IPS-18a (cell line): ENCODE results near the gene PLCD3.

Experiments used
- H3K27ac ChIP-seq: one replicate; pipeline ENCODE4 v1.5.1; 2013; ENCODE audit warnings: low read length
- H3K27me3 ChIP-seq: one replicate; pipeline ENCODE4 v1.6.1; 2013; ENCODE audit warnings: mild to moderate bottlenecking, low read length; ENCODE audit not compliant: control insufficient read depth, insufficient read depth
- H3K36me3 ChIP-seq: one replicate; pipeline ENCODE4 v1.6.1; 2013; ENCODE audit warnings: low read depth, low read length; ENCODE audit not compliant: control insufficient read depth
- H3K4me1 ChIP-seq: one replicate; pipeline ENCODE4 v1.6.1; 2013; ENCODE audit warnings: low read depth, low read length; ENCODE audit not compliant: control insufficient read depth
- H3K4me3 ChIP-seq: one replicate; pipeline ENCODE4 v1.5.1; 2013; ENCODE audit warnings: low read length
- H3K9ac ChIP-seq: one replicate; pipeline ENCODE4 v1.6.1; 2013; ENCODE audit warnings: mild to moderate bottlenecking, low read length, moderate library complexity
- H3K9me3 ChIP-seq: one replicate; pipeline ENCODE4 v1.6.1; 2013; ENCODE audit warnings: low read depth, low read length; ENCODE audit not compliant: control insufficient read depth

The PLCD3 gene

DNA sequence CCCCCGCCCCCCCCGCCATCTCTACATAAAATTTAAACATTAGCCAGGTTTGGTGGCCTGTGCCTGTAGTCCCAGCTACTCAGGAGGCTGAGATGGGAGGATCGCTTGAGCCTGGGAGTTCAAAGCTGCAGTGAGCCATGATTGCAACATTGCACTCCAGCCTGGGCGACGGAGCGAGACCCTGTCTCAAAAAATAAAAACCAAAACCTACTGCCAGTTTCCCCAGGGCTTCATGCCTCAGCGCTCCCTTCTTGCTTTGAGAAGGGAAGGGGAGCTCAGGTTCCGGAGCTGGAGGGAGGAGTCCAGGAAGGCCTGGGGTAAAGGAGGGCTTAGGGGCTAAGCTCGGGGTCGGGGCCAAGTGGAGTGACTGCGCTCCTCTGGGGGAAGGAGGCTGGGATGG, 20.5 kb downstream of the PLCD3 start:
- H3K4me3 ChIP-seq = no peak overlapping the region
- no peaks in the 10 kb centered on the region for H3K4me1 ChIP-seq
- H3K27me3 ChIP-seq = no peaks in the 10 kb centered on the region
- H3K27ac ChIP-seq = no peak overlapping the region
- no peak overlapping the region for H3K9ac ChIP-seq
- H3K9me3 ChIP-seq = no peaks in the 10 kb centered on the region
- H3K36me3 ChIP-seq = peaks cover 18% of the 10 kb centered on the region

DNA sequence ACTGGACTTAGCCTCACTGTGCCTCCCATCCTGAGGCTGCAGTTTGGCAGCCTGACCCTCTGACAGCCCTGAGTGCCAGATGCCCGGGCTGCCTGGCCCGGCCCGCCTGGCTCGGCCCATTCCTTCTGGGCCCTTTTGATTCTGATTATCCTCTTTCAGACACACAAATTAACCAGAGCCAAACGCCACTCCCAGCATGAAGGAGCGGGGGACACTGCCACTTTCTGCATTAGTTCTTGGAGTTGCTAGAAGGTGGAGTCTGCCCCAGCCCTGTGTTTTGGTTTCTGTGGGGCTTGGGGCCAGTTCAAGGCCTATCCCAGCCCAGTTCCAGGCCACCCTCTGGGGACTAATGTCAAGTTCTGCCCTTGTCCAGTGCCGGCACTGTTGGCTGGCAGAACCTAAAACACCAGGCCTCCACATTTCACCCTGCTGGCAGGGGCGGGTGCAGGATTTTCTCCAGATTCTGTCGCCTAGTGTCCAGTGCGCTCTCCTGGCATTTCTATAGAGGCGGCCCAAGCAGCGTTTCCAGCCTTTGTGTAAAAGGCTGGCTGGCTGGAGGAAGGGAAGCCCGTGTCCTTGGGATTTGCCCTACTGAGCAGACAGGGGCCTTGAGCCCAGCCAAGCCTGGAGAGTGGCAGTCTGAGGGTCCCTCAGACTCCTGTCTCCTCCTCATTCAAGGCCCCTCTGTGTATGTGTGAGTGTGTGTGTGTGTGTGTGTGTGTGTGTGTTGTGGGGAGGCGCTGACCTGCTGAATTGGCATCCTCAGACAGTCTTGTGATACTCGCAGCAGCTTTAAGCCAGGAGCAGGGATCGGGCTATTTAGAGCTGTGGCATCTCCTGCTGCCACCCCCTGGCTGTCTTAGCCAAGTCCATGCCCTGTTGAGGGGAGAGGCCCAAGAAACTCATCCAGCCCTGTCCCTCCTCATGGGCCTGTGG, 21.4 kb downstream of the PLCD3 start:
- no peak overlapping the region for H3K9ac ChIP-seq
- H3K27ac ChIP-seq = no peak overlapping the region
- no peak overlapping the region for H3K4me3 ChIP-seq
- no peaks in the 10 kb centered on the region for H3K9me3 ChIP-seq
- H3K36me3 ChIP-seq = peaks cover 27% of the 10 kb centered on the region
- no peaks in the 10 kb centered on the region for H3K4me1 ChIP-seq
- H3K27me3 ChIP-seq = no peaks in the 10 kb centered on the region

DNA sequence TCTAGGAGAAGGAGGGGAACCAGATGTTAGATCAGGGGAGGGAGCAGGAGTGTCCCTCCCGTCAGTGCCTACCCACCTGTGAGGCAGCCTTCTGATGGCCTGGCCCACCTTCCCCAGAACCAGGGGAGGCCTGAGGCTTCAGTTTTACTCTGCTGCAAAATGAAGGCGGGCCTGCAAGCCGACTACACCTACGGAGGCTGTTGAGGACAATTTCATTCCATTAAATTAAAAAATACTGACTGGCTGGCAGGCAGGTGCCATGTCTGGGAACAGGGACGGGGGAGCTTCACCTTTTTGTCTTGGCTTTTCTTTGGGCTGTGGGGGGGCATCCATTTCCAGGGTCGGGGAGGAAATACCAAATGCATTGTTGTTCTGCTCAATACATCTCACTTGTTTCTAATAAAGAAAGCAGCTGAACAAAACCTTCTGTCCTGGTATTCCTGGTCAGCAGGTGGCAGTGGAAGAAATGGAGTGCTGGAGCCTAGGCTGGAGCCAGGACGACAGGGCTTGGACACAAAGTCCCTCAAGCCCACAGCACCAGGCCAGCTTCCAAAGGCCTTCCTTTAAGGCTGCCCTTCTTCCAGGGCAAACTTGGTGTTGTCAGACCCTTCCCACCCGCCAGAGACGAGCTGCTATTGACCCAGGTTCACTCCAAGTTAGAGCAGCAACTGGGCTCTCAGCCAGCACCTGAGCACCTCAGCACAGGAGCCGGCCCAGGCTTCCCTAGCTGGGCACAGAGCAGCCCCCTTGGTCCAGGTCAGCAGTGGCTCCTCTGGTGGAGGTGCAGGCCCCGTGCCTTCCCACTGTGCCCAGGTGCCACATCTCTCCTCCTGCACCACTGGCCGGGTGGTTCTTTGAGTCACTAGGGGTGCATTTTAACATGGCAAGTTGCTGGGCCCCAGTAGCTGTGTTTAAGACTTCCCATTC, 23.5 kb downstream of the PLCD3 start:
- Histone ChIP-seq H3K36me3 (peaks cover 46% of the 10 kb centered on the region), H3K4me3 (no peak overlapping the region), H3K9ac (no peak overlapping the region), H3K27me3 (no peaks in the 10 kb centered on the region), H3K27ac (no peak overlapping the region), H3K4me1 (no peaks in the 10 kb centered on the region), H3K9me3 (no peaks in the 10 kb centered on the region)

DNA sequence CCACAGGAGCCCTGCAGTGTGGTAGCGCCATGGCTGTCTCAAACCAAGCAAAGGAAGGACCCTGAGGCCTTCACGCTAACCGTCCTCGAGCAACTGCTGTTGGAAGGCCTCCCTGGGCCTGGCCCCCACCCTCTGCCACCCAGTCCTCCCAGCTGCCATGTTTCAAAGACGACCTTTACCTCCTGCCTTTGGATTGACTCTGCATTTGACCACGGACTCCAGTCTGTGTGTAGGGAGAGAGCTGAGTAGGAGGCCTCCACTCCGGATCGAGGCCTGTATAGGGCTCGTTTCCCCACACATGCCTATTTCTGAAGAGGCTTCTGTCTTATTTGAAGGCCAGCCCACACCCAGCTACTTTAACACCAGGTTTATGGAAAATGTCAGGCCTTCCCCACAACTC, 24.3 kb downstream of the PLCD3 start:
- Histone ChIP-seq H3K27ac (no peak overlapping the region), H3K36me3 (peaks cover 54% of the 10 kb centered on the region), H3K4me3 (no peak overlapping the region), H3K9me3 (no peaks in the 10 kb centered on the region), H3K9ac (no peak overlapping the region), H3K27me3 (no peaks in the 10 kb centered on the region), H3K4me1 (no peaks in the 10 kb centered on the region)

DNA sequence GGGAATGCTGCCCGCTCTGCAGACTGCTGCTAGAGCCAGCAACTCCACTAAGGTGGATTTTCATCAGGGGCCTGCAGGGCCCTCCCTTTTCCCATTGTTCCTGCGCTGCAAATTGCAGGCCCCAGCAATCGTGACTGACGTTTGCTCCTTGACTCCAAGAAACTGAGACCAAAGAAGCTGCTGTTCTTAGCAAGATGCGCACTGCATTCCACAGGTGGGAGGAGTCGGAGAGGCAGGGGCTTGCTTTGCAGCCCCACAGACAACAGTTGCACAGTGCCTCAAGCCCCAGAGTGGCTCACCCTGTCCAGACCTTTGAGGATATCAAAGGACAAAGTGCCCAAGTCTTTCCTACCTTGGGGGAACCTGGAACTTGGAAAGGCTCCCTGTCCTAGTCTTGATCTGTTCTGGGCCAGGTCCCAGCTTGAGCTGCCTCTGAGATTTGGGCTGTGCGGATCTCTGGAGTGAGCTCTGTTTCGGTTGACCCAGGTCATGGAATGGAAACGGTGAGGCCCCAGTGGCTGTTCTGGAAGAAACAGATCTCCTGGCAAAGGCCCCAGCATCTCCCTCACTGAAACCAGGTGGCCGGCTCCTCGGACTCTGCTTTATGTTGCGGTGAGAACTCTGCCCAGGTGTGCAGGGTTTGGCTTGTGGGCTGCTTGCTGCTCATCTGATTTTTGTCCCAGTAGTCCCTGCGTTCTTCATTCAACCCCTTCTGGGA, 24.9 kb downstream of the PLCD3 start:
- Histone ChIP-seq H3K36me3 (peaks cover 60% of the 10 kb centered on the region), H3K9ac (no peak overlapping the region)

DNA sequence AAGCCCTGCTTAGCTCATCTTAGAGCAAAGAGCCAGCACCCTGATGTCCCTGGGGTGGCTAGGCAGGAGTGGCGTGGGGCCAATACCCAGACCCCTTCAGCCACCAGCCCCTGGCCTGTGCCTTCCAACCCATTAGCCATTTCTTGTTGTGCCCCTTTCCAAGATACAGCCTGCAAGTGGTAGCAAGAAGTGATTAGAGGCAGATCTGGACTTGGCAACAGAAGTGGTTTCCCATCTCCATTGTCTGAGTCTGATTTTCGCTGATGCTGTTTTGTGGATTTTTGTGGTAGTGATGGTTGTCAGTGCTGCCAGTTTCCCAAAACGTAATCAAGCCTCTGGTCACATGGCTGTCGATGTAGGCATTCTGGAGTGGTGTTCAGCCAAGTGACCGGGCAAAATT, 25.7 kb downstream of the PLCD3 start:
- Histone ChIP-seq H3K4me3 (no peak overlapping the region), H3K27ac (no peak overlapping the region), H3K9me3 (no peaks in the 10 kb centered on the region), H3K9ac (no peak overlapping the region), H3K36me3 (peaks cover 69% of the 10 kb centered on the region), H3K27me3 (no peaks in the 10 kb centered on the region), H3K4me1 (no peaks in the 10 kb centered on the region)

More for the DNA sequence above, 24.9 kb downstream of the PLCD3 start:
- H3K4me3 ChIP-seq = no peak overlapping the region
- H3K4me1 ChIP-seq = no peaks in the 10 kb centered on the region
- H3K27ac ChIP-seq = no peak overlapping the region
- H3K27me3 ChIP-seq = no peaks in the 10 kb centered on the region
- no peaks in the 10 kb centered on the region for H3K9me3 ChIP-seq

DNA sequence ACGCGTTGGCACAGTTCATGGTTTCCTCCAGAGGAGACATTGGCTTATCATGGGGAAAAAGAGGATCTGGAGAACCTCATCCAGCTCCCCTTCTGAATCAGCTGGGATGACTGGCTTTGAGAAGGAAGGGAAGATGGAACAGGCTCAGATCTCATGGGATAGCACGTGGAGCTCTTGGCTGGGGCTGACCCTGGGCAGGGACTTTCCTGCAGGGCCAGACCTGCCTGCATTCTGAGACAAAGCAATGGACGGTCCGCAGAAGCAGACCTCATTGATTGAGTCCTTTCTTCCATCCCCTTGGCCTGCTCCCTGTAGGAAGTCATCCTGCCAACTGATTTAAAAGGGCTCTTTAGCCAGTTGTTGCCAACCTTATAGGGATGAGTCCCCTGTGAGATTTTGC, 26.2 kb downstream of the PLCD3 start:
- Histone ChIP-seq H3K27me3 (no peaks in the 10 kb centered on the region), H3K4me1 (no peaks in the 10 kb centered on the region), H3K4me3 (no peak overlapping the region), H3K27ac (no peak overlapping the region), H3K9ac (no peak overlapping the region), H3K36me3 (peaks cover 72% of the 10 kb centered on the region), H3K9me3 (no peaks in the 10 kb centered on the region)

DNA sequence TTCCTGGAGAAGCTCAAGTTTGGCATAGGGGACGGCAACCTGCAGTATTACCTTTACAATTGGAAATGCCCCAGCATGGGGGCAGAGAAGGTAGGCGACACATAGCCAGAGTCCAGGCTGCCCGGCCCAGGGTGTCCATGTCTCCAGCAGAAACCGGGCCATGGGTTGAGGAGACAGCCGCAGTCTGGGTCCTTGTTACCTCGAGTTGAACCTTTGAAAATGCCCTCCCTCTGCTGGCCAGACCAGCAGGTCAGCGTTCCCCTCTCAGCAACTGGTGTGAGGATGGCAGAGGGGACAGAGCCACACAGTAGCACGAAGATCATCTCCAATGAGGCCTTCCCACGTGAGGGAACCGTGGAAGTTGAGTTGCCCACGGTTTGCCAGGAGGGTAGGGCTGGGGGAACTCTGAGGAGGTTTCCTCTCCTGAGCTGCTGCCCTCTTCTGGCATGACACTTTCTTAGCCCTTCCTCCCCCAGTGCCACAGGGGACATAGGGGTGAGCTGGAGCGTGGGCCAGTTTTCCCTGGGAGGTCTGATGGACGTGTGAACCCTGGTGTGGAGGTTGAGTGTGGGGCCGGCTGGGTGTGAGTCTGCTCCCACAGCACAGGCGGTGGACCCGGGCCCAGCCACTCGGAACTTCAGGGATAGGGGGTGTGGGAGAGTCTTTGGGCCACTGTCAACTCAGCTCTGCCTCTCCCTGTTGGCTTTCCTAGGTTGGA, 27.2 kb downstream of the PLCD3 start:
- H3K27ac ChIP-seq = no peak overlapping the region
- H3K4me1 ChIP-seq = no peaks in the 10 kb centered on the region
- H3K27me3 ChIP-seq = no peaks in the 10 kb centered on the region
- no peak overlapping the region for H3K9ac ChIP-seq
- no peaks in the 10 kb centered on the region for H3K9me3 ChIP-seq
- no peak overlapping the region for H3K4me3 ChIP-seq
- H3K36me3 ChIP-seq = peaks cover 72% of the 10 kb centered on the region

DNA sequence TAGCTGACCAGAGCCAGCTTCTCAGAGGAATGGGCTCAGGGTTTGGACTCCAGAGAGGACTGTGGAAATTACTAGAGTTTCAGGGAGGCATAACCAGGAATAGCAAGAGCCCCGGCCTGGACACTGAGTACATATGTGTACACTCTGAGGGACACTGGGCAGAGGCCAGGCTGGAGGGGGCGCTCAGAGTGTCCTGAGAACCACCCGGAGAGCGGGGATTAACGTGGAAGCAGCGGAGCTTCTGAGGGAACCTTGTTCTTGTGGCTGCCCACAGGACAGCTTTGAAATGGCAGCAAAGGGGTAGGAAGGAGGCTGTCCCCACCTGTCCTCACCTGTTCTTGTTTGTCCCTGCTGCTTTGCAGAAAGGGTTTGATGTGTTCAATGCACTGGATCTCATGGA, 27.8 kb downstream of the PLCD3 start:
- H3K27me3 ChIP-seq = no peaks in the 10 kb centered on the region
- H3K4me3 ChIP-seq = no peak overlapping the region
- H3K9me3 ChIP-seq = no peaks in the 10 kb centered on the region
- no peaks in the 10 kb centered on the region for H3K4me1 ChIP-seq
- H3K27ac ChIP-seq = no peak overlapping the region
- H3K9ac ChIP-seq = no peak overlapping the region
- peaks cover 77% of the 10 kb centered on the region for H3K36me3 ChIP-seq

DNA sequence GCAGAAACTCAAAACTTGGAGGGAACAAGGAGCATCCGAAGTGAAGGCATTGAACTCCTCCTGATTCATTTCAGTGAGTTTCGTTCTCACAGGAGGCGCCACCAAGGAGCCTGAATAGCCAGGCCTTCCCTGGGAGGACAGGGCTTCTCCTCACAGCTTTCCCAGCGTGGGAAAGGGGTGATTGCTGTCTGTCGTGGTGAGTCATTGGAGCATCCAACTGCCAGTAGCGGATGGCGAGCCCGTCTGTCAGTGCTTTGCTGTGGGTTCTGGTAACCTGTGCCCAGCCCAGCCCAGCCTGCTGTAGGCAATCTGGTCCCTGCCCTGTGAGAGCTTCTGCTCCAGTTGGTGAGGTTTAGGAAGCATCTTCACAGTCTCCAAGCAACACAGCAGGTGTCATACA, 28.3 kb downstream of the PLCD3 start:
- no peak overlapping the region for H3K4me3 ChIP-seq
- no peaks in the 10 kb centered on the region for H3K9me3 ChIP-seq
- H3K27ac ChIP-seq = no peak overlapping the region
- H3K36me3 ChIP-seq = peaks cover 79% of the 10 kb centered on the region
- H3K4me1 ChIP-seq = no peaks in the 10 kb centered on the region
- H3K9ac ChIP-seq = no peak overlapping the region
- no peaks in the 10 kb centered on the region for H3K27me3 ChIP-seq
